GM12872 (cell line): ENCODE results near the gene MAPK11.

ENCODE experiments used
- TF ChIP-seq, protein P1 (sequence below): IDR thresholded peaks from 3 replicates; pipeline ENCODE4 v1.5.1; 2011; ENCODE audit warnings: low read depth, mild to moderate bottlenecking, low read length, moderate library complexity; ENCODE audit not compliant: insufficient read depth

MAPK11 gene

DNA sequence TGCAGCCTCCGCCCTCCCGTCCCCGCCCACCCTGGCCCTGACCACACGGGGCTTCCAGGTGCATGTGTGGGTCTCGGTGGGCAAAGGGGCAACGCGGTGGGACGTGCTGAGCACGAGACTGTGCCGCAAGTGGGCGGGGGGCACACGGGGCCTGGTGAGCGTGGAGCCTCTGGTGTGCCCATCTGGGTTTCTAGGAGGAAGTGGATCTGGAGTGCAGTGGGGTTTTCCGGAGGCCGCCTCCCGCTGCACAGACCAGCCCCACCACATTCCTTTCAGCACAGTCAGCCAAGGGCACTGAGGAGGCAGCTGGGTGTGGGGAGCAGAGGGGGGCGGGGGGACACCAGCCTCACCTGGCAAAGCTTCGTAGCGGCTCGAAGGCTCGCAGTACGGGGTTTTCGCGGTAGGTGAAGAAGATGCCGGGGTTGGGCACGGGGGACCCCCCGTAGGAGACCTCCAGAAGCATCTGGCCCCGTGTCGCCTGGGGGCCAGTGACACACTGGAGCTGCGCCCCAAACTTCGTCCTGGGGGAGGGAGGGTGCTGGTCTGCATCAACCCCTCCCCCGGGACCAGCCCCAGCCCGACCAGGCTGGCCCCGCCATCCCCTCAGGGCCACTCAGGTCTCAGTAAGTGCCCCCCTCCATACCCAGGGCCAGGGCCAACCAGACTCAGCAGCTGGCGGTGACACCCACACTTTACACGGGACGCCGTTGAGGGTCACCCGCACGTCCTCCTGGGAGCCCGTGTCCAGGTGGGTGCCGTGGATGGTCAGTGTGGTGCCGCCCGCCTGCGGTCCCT lies 12.4 kb upstream of the MAPK11 start:
- TF ChIP-seq, protein P1, sequence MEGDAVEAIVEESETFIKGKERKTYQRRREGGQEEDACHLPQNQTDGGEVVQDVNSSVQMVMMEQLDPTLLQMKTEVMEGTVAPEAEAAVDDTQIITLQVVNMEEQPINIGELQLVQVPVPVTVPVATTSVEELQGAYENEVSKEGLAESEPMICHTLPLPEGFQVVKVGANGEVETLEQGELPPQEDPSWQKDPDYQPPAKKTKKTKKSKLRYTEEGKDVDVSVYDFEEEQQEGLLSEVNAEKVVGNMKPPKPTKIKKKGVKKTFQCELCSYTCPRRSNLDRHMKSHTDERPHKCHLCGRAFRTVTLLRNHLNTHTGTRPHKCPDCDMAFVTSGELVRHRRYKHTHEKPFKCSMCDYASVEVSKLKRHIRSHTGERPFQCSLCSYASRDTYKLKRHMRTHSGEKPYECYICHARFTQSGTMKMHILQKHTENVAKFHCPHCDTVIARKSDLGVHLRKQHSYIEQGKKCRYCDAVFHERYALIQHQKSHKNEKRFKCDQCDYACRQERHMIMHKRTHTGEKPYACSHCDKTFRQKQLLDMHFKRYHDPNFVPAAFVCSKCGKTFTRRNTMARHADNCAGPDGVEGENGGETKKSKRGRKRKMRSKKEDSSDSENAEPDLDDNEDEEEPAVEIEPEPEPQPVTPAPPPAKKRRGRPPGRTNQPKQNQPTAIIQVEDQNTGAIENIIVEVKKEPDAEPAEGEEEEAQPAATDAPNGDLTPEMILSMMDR, result no peak

DNA sequence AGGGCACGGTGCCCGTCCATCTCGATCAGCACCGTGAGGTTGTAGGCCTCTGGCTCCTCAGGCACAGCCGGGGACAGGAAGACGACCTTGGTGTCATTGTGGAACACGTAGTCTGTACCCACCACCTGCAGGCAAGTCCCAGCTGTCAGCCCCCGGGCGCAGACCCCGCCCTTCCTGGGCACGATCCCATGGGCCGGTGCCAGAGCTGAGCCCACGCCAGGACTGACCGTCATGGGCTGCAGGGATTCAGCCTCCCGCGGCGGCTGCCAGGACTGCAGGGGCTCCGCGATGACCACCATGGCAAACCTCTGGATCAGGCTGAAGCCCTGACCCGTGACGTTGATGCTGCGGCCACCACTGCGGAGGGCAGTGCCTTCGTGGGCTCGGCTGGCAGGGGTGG lies 11.8 kb upstream of the MAPK11 start:
- TF ChIP-seq, protein P1, result no peak

DNA sequence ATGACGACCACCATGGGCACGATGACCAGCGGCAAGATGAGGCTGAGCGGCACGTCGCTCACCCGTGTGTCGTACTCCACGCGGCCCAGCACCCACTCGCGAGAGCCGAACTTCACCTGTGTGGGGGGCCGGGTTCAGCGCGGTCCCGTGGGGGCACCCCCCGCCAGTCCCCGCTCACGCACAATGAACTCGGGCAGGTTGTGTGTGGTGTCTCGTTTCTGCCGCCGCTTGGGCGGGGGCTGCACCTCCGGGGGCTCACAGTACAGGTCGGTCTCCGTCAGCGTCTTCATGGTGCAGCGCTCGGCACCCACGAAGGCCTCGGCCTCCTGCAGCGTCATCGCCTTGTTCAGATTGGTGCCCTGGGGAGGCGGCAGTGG lies 11.2 kb upstream of the MAPK11 start:
- TF ChIP-seq, protein P1, result no peak

- TF ChIP-seq, protein P1, result no peak
These were observed 10.7 kb upstream of the MAPK11 start for GRCh38 chr22:50280708-50281383.

- TF ChIP-seq, protein P1, result no peak
These were observed 10.0 kb upstream of the MAPK11 start for GRCh38 chr22:50280022-50280707.

- TF ChIP-seq, protein P1, result no peak
These were observed 8.9 kb upstream of the MAPK11 start for GRCh38 chr22:50278956-50279619.

DNA sequence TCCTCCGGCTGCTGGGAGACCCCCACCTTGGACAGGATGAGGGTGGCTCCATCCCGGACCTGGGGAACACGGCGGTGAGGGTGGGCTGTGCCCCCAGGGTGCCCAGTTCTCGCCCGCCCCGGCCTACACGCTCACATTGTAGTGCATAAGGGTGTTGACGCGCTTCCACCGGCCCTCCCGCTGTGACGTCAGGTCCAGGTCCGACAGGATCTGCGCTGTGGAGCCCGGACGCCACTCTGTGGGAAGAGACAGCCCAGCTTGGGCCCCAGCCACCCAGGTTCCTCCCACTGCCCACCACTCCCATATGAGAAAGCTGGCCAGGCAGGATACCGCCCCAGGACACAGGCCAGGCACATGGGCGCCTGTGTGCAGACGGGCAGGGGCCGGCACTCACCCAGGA lies 8.3 kb upstream of the MAPK11 start:
- TF ChIP-seq, protein P1, result no peak
